Smooth muscle cell (in vitro differentiated cells): ENCODE results near the gene DCTD. TPM values are rescaled to one million over a fixed set of nuclear protein-coding genes. Genes with fewer than 3 reads are reported as not detected.
"Not testable (repeated sequence)": the region's sequence is repeated elsewhere in the genome, so short reads cannot be mapped to it uniquely, and the experiment has no call there.

ENCODE experiments used
- DNase-seq: peaks from one replicate; lab custom pipeline; 2025; ENCODE audit not compliant: unreplicated experiment; lab: John Stamatoyannopoulos, UW
- H2AFZ ChIP-seq: fragments of 200-600 bp; sonication (generic); 2 replicates; pipeline ENCODE4 v1.6.0; 2016; ENCODE audit warnings: antibody characterized with exemption, low read depth, mild to moderate bottlenecking
- H3F3A ChIP-seq: fragments of 200-600 bp; sonication (generic); 2 replicates; pipeline ENCODE4 v1.6.0; 2017; ENCODE audit warnings: antibody characterized with exemption, low read depth
- H3K27ac ChIP-seq: fragments of 200-600 bp; sonication (generic); 2 replicates; pipeline ENCODE4 v1.5.1; 2016; ENCODE audit warnings: low read depth, mild to moderate bottlenecking
- H3K27me3 ChIP-seq: fragments of 200-600 bp; sonication (generic); 2 replicates; pipeline ENCODE4 v1.6.1; 2016; ENCODE audit warnings: low read depth, mild to moderate bottlenecking
- H3K36me3 ChIP-seq: fragments of 200-600 bp; sonication (generic); 2 replicates; pipeline ENCODE4 v1.5.1; 2016; ENCODE audit warnings: low read depth
- H3K4me1 ChIP-seq: fragments of 200-600 bp; sonication (generic); 2 replicates; pipeline ENCODE4 v1.5.1; 2016; ENCODE audit warnings: low read depth
- H3K4me2 ChIP-seq: fragments of 200-600 bp; sonication (generic); 2 replicates; pipeline ENCODE4 v1.6.0; 2016; ENCODE audit warnings: mild to moderate bottlenecking
- H3K4me3 ChIP-seq: fragments of 200-600 bp; sonication (generic); 2 replicates; pipeline ENCODE4 v1.5.1; 2016; ENCODE audit warnings: mild to moderate bottlenecking
- H3K79me2 ChIP-seq: fragments of 200-600 bp; sonication (generic); 2 replicates; pipeline ENCODE4 v1.6.0; 2016; ENCODE audit warnings: low read depth, mild to moderate bottlenecking
- H3K9ac ChIP-seq: fragments of 200-600 bp; sonication (generic); 2 replicates; pipeline ENCODE4 v1.6.0; 2016; ENCODE audit warnings: low read depth
- H3K9me3 ChIP-seq: fragments of 200-600 bp; sonication (generic); replicated peaks from 2 replicates; pipeline ENCODE4 v1.5.1; 2016; ENCODE audit warnings: low read depth
- H4K20me1 ChIP-seq: fragments of 200-600 bp; sonication (generic); 2 replicates; pipeline ENCODE4 v1.6.0; 2016; ENCODE audit warnings: low read depth
- CTCF ChIP-seq: fragments of 200-600 bp; sonication (generic); IDR thresholded peaks from 2 replicates; pipeline ENCODE4 v1.5.1; 2017; ENCODE audit warnings: borderline replicate concordance, mild to moderate bottlenecking, antibody characterized with exemption; ENCODE audit not compliant: insufficient read depth, poor library complexity, severe bottlenecking
- WGBS: methylation state at CpG from one replicate; pipeline ENCODE4 v1.1.7; 2016; ENCODE audit warnings: low lambda C conversion rate; 5-methylcytosine and 5-hydroxymethylcytosine counted together
- polyA plus RNA-seq: library from polyadenylated mRNA; unstranded; fragments of >200 nt; fragmentation: Nextera tagmentation; extraction: Ambion mirVana; gene quantifications from 2 replicates; pipeline ENCODE4 v1.2.1, GENCODE V29; 2016
- total RNA-seq: library from RNA; depleted of rRNA; stranded (reverse); fragments of >200 nt; gene quantifications from 2 replicates; pipeline ENCODE4 v1.2.3, GENCODE V29; 2014

DCTD gene
- total and polyA plus RNA-seq, 2 experiments from 2014 or later: 84.4 to 85.3 TPM

- WGBS: 70% methylated on average over 12 of the region's 12 CpGs
- H3K9me3 ChIP-seq: no peaks in the 10 kb centered on the region
- no peaks in the 10 kb centered on the region for H3K36me3 ChIP-seq
- H3K9ac ChIP-seq: no peak overlapping the region
- no peaks in the 10 kb centered on the region for H3K27me3 ChIP-seq
- H3K4me3 ChIP-seq: no peak overlapping the region
- TF ChIP-seq CTCF: no peak
- H3K4me1 ChIP-seq: no peaks in the 10 kb centered on the region
- H3K27ac ChIP-seq: no peak overlapping the region
- H3K4me2 ChIP-seq: no peak overlapping the region
- DNase-seq: no peak
- H3K79me2 ChIP-seq: peaks cover 15% of the 10 kb centered on the region
- H4K20me1 ChIP-seq: peaks cover 54% of the 10 kb centered on the region
- no peak overlapping the region for H2AFZ ChIP-seq
- no peaks in the 10 kb centered on the region for H3F3A ChIP-seq
Measured at GRCh38 chr4:182904211-182904761, 12.9 kb downstream of the DCTD start.

- no peak for DNase-seq
- peaks cover 59% of the 10 kb centered on the region for H4K20me1 ChIP-seq
- H3K4me2 ChIP-seq: no peak overlapping the region
- H3K36me3 ChIP-seq: no peaks in the 10 kb centered on the region
- no peak for TF ChIP-seq CTCF
- H3K27ac ChIP-seq: no peak overlapping the region
- H3K9me3 ChIP-seq: no peaks in the 10 kb centered on the region
- H3K79me2 ChIP-seq: peaks cover 15% of the 10 kb centered on the region
- H3K27me3 ChIP-seq: no peaks in the 10 kb centered on the region
- no peaks in the 10 kb centered on the region for H3F3A ChIP-seq
- no peak overlapping the region for H3K9ac ChIP-seq
- 95% methylated on average over 9 of the region's 9 CpGs for WGBS
- H3K4me1 ChIP-seq: no peaks in the 10 kb centered on the region
- H3K4me3 ChIP-seq: no peak overlapping the region
- no peak overlapping the region for H2AFZ ChIP-seq
Measured at GRCh38 chr4:182903013-182903412, 14.2 kb downstream of the DCTD start.

GRCh38 chr4:182901337-182901736 is 15.8 kb downstream of the DCTD start:
- no peak for TF ChIP-seq CTCF
- peaks cover 58% of the 10 kb centered on the region for H4K20me1 ChIP-seq
- H3K79me2 ChIP-seq: peaks cover 8% of the 10 kb centered on the region
- H2AFZ ChIP-seq: no peak overlapping the region
- no peak overlapping the region for H3K27ac ChIP-seq
- H3K4me1 ChIP-seq: no peaks in the 10 kb centered on the region
- H3F3A ChIP-seq: no peaks in the 10 kb centered on the region
- DNase-seq: no peak
- no peaks in the 10 kb centered on the region for H3K27me3 ChIP-seq
- no peak overlapping the region for H3K4me3 ChIP-seq
- no peak overlapping the region for H3K4me2 ChIP-seq
- no peaks in the 10 kb centered on the region for H3K9me3 ChIP-seq
- H3K36me3 ChIP-seq: no peaks in the 10 kb centered on the region
- no peak overlapping the region for H3K9ac ChIP-seq
- WGBS: 92% methylated on average over 9 of the region's 9 CpGs

- H3K79me2 ChIP-seq, H3K4me2 ChIP-seq, H3F3A ChIP-seq, H3K27ac ChIP-seq, H3K36me3 ChIP-seq, DNase-seq, H3K9ac ChIP-seq, H2AFZ ChIP-seq, H3K4me3 ChIP-seq, H3K4me1 ChIP-seq, H3K9me3 ChIP-seq, H3K27me3 ChIP-seq: not testable (repeated sequence)
- H4K20me1 ChIP-seq: peaks cover 56% of the 10 kb centered on the region
- 94% methylated on average over 2 of the region's 2 CpGs for WGBS
Measured at GRCh38 chr4:182900021-182900420, 17.2 kb downstream of the DCTD start.
